Pons (tissue), 1 donor: Measurements from ENCODE around the gene PRKN.
A peak's percentile ranks its signal among the peaks of the same experiment; 100 is the strongest.

ENCODE experiments used
- DNase-seq: peaks from one replicate; pipeline ENCODE4 v3.0.0-alpha.2; 2016; ENCODE audit warnings: low spot score

Gene PRKN

GRCh38 chr6:161383951-161384350 lies 1343.6 kb downstream of the PRKN start:
- DNase-seq, result no peak

GRCh38 chr6:161379834-161380582 lies 1347.6 kb downstream of the PRKN start:
- no peak for DNase-seq

GRCh38 chr6:161378115-161378514 lies 1349.5 kb downstream of the PRKN start:
- DNase-seq, result no peak

- DNase-seq, result no peak
Measured at GRCh38 chr6:161377116-161377515, 1350.5 kb downstream of the PRKN start.

- no peak for DNase-seq
Measured at GRCh38 chr6:161376367-161376766, 1351.2 kb downstream of the PRKN start.

GRCh38 chr6:161374971-161375873 lies 1352.3 kb downstream of the PRKN start:
- peak; percentile 78 for DNase-seq

GRCh38 chr6:161373905-161374451 lies 1353.6 kb downstream of the PRKN start:
- DNase-seq, result peak; percentile 74

- peak; percentile 63 for DNase-seq
Measured at GRCh38 chr6:161372422-161372793, 1355.2 kb downstream of the PRKN start.

- peak; percentile 75 for DNase-seq
Measured at GRCh38 chr6:161370880-161371279, 1356.7 kb downstream of the PRKN start.

GRCh38 chr6:161369339-161369738 lies 1358.2 kb downstream of the PRKN start:
- no peak for DNase-seq

- DNase-seq, result no peak
Measured at GRCh38 chr6:161368514-161368913, 1359.1 kb downstream of the PRKN start.

GRCh38 chr6:161367472-161367871 lies 1360.1 kb downstream of the PRKN start:
- DNase-seq, result peak; percentile 50

- no peak for DNase-seq
Measured at GRCh38 chr6:161366301-161366923, 1361.2 kb downstream of the PRKN start.

GRCh38 chr6:161365633-161366032 lies 1361.9 kb downstream of the PRKN start:
- no peak for DNase-seq

- DNase-seq, result no peak
Measured at GRCh38 chr6:161363286-161363685, 1364.3 kb downstream of the PRKN start.

GRCh38 chr6:161362266-161362665 lies 1365.3 kb downstream of the PRKN start:
- no peak for DNase-seq

- DNase-seq, result no peak
Measured at GRCh38 chr6:161361529-161361928, 1366.0 kb downstream of the PRKN start.

GRCh38 chr6:161360520-161360919 lies 1367.0 kb downstream of the PRKN start:
- DNase-seq, result no peak

GRCh38 chr6:161359618-161359945 lies 1368.0 kb downstream of the PRKN start:
- DNase-seq, result no peak

GRCh38 chr6:161356167-161356854 lies 1371.3 kb downstream of the PRKN start:
- DNase-seq, result no peak

- DNase-seq, result no peak
Measured at GRCh38 chr6:161355696-161356095, 1371.9 kb downstream of the PRKN start.

- no peak for DNase-seq
Measured at GRCh38 chr6:161354956-161355355, 1372.6 kb downstream of the PRKN start.
